Testis (tissue), 3 donors: Measurements from ENCODE around the gene LIN52. TPM values are rescaled to one million over a fixed set of nuclear protein-coding genes. Genes with fewer than 3 reads are reported as not detected.
A peak's percentile ranks its signal among the peaks of the same experiment; 100 is the strongest.

ENCODE experiments used
- DNase-seq: peaks from one replicate; pipeline ENCODE4 v3.0.0-alpha.2; 2019
- H3K27ac ChIP-seq, 2 donors: fragments of 200-600 bp; sonication (generic); one replicate each; pipeline ENCODE4 v1.5.1; 2019
- H3K27me3 ChIP-seq: fragments of 200-600 bp; sonication (generic); one replicate; pipeline ENCODE4 v1.5.1; 2019
- H3K36me3 ChIP-seq: fragments of 200-600 bp; sonication (generic); one replicate; pipeline ENCODE4 v1.5.1; 2017; ENCODE audit warnings: low read depth; ENCODE audit errors: missing control alignments
- H3K4me1 ChIP-seq: fragments of 200-600 bp; sonication (generic); one replicate; pipeline ENCODE4 v1.5.1; 2019
- H3K4me3 ChIP-seq, 2 donors: fragments of 200-600 bp; sonication (generic); one replicate each; pipeline ENCODE4 v1.5.1; 2017 to 2019
- H3K9me3 ChIP-seq: fragments of 200-600 bp; sonication (generic); one replicate; pipeline ENCODE4 v1.5.1; 2017
- CTCF ChIP-seq, 3 experiments: fragments of 450-650 bp in 2 of 3; fragments of 200-600 bp in 1 of 3; sonication (generic) in 1 of 3; IDR thresholded peaks; one replicate each; pipeline ENCODE4 v1.5.1; 2016 to 2019; ENCODE audit warnings: antibody characterized with exemption in 3 of 3, mild to moderate bottlenecking in 2 of 3, moderate library complexity in 1 of 3
- POLR2A ChIP-seq: fragments of 450-650 bp; IDR thresholded peaks from one replicate; pipeline ENCODE4 v1.6.1; 2017; ENCODE audit warnings: antibody characterized with exemption, mild to moderate bottlenecking, moderate library complexity
- WGBS, 2 donors: methylation state at CpG; one replicate each; pipeline ENCODE4 v1.1.5; 2018; 5-methylcytosine and 5-hydroxymethylcytosine counted together
- intact Hi-C: fragments of 100-400 bp; cut with DNase I; formaldehyde crosslinking; loops from one replicate; pipeline ENCODE4 v1.15.1; 2023; ENCODE audit warnings: low total_unique reads
- polyA plus RNA-seq: library from polyadenylated mRNA; stranded (reverse); fragments of 350-450 nt; fragmentation: Illumina TruSeq; extraction: RNeasy Lipid Tissue Mini Kit (QIAGEN cat#74804); gene quantifications from one replicate; pipeline ENCODE4 v1.2.3, GENCODE V29; 2014; ENCODE audit warnings: low read depth, low replicate concordance; ENCODE audit not compliant: insufficient read depth
- total RNA-seq, 2 donors: library from RNA; depleted of rRNA; stranded (reverse); fragments of >200 nt; gene quantifications; one replicate each; pipeline ENCODE4 v1.2.3, GENCODE V29; 2016

Gene LIN52
- total and polyA plus RNA-seq, 3 donors from 2014 or later: 13.8 to 21.7 (median 18.9) TPM

- TF ChIP-seq CTCF (IDR thresholded peaks at IDR 0.05) (no peak), POLR2A (no peak)
- 56 to 59% methylated on average over 8 of the region's 8 CpGs for WGBS, 2 donors
- intact Hi-C loops: no loop called here
- H3K27ac ChIP-seq: no peak overlapping the region
- DNase-seq: peak; percentile 35
- H3K27me3 ChIP-seq: no peaks in the 10 kb centered on the region
- H3K36me3 ChIP-seq: no peaks in the 10 kb centered on the region
- no peaks in the 10 kb centered on the region for H3K9me3 ChIP-seq
- H3K4me3 ChIP-seq: no peak overlapping the region
- no peaks in the 10 kb centered on the region for H3K4me1 ChIP-seq
Observed at GRCh38 chr14:74140374-74140850, 55.7 kb downstream of the LIN52 start.

GRCh38 chr14:74141703-74142102 lies 56.9 kb downstream of the LIN52 start:
- no peak overlapping the region for H3K27ac ChIP-seq
- intact Hi-C loops: no loop called here
- no peaks in the 10 kb centered on the region for H3K27me3 ChIP-seq
- H3K4me1 ChIP-seq: no peaks in the 10 kb centered on the region
- H3K36me3 ChIP-seq: no peaks in the 10 kb centered on the region
- 84 to 90% methylated on average over 3 of the region's 3 CpGs for WGBS, 2 donors
- no peak overlapping the region for H3K4me3 ChIP-seq
- DNase-seq: no peak
- no peaks in the 10 kb centered on the region for H3K9me3 ChIP-seq
- TF ChIP-seq CTCF (IDR thresholded peaks at IDR 0.05): no peak
- no peak for TF ChIP-seq POLR2A

- WGBS, 2 donors: 85 to 87% methylated on average over 4 of the region's 4 CpGs
- Histone ChIP-seq H3K27me3 (no peaks in the 10 kb centered on the region), H3K4me1 (no peaks in the 10 kb centered on the region), H3K4me3 (no peak overlapping the region), H3K27ac (no peak overlapping the region), H3K9me3 (no peaks in the 10 kb centered on the region), H3K36me3 (no peaks in the 10 kb centered on the region)
- intact Hi-C loops: no loop called here
- no peak for DNase-seq
- no peak for TF ChIP-seq CTCF (IDR thresholded peaks at IDR 0.05)
- no peak for TF ChIP-seq POLR2A
Observed at GRCh38 chr14:74142523-74142922, 57.8 kb downstream of the LIN52 start.

GRCh38 chr14:74144789-74145188 lies 60.0 kb downstream of the LIN52 start:
- Histone ChIP-seq H3K27me3 (no peaks in the 10 kb centered on the region), H3K4me1 (no peaks in the 10 kb centered on the region), H3K4me3 (no peak overlapping the region), H3K36me3 (no peaks in the 10 kb centered on the region), H3K9me3 (no peaks in the 10 kb centered on the region), H3K27ac (no peak overlapping the region)
- no peak for DNase-seq
- intact Hi-C loops: no loop called here
- 65 to 70% methylated on average over 3 of the region's 3 CpGs for WGBS, 2 donors
- TF ChIP-seq CTCF (IDR thresholded peaks at IDR 0.05): no peak
- no peak for TF ChIP-seq POLR2A

- no peaks in the 10 kb centered on the region for H3K4me1 ChIP-seq
- no peak for DNase-seq
- no peak overlapping the region for H3K27ac ChIP-seq
- WGBS, 2 donors: 79 to 82% methylated on average over 1 of the region's 1 CpG
- H3K9me3 ChIP-seq: no peaks in the 10 kb centered on the region
- H3K4me3 ChIP-seq: no peak overlapping the region
- intact Hi-C loops: no loop called here
- no peak for TF ChIP-seq CTCF (IDR thresholded peaks at IDR 0.05)
- TF ChIP-seq POLR2A: no peak
- H3K36me3 ChIP-seq: no peaks in the 10 kb centered on the region
- no peaks in the 10 kb centered on the region for H3K27me3 ChIP-seq
Observed at GRCh38 chr14:74147571-74147970, 62.8 kb downstream of the LIN52 start.
